ENCODE data around the gene SIX5.

DNA sequence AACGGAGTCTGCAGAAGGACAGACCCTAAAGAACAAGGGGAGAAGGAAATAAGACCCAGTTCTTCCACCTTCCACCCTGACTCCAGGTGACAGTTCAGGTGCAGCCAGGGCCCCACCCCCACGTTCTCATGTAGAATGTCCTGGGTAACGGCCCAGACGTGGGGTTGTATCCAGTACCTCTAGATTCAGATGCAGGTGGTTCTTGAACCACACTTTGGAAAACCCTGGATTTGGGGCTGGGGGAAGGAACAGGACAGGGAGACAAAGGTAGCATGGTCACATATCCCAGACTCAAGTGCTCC, 11.0 kb upstream of the SIX5 start:
- TF ChIP-seq CTCF (IDR thresholded peaks at IDR 0.05; ENCODE audit: low read depth, low read length) (no peak), EZH2phosphoT487 (IDR thresholded peaks at IDR 0.05; ENCODE audit: low read depth) (no peak)

Measured in OCI-LY3 (cell line).